ENCODE data around the gene PARVA. TPM values are rescaled to one million over a fixed set of nuclear protein-coding genes. Genes with fewer than 3 reads are reported as not detected.

PARVA gene
- total and polyA plus RNA-seq, 2 of the 4 experiments (the other 2 are of a cell fraction), result 65.2 to 80.2 TPM

- Histone ChIP-seq H3K9me1 (ENCODE audit: insufficient read depth, low read length) (peaks cover 34% of the 10 kb centered on the region), H2BK15ac (ENCODE audit: low read depth, low read length) (no peak overlapping the region), H3K18ac (ENCODE audit: low read depth, low read length) (no peak overlapping the region; the same call in 1 of the 2 replicates), H3K79me1 (ENCODE audit: low read depth in 1 of 2, low read length in 2 of 2) (peaks cover 56 to 86% of the 10 kb centered on the region in 2 experiments), H3K9ac (ENCODE audit: low read depth, low read length) (no peak overlapping the region), H2BK120ac (ENCODE audit: low read depth, low read length) (no peak overlapping the region), H3K14ac (replicated peaks; ENCODE audit: low read depth, low read length) (no peak overlapping the region), H3K27me3 (ENCODE audit: control insufficient read depth, insufficient read depth, low read length) (no peaks in the 10 kb centered on the region), H2BK5ac (ENCODE audit: low read depth, low read length, poor library complexity, severe bottlenecking) (no peak overlapping the region), H4K20me1 (ENCODE audit: insufficient read depth, low read length) (peaks cover 65% of the 10 kb centered on the region), H3K9me3 (ENCODE audit: control insufficient read depth, insufficient read depth, low read length) (no peaks in the 10 kb centered on the region), H3K23ac (ENCODE audit: low read depth, low read length) (peak overlapping the region; percentile 1; the same call in 1 of the 2 replicates), H3K4me3 (ENCODE audit: insufficient read depth, low read depth, low read length) (no peak overlapping the region), H3K27ac (ENCODE audit: insufficient read depth, low read length) (no peak overlapping the region), H2AFZ (replicated peaks; ENCODE audit: low read length, poor library complexity) (no peak overlapping the region), H2AK5ac (ENCODE audit: low read depth, low read length) (no peak overlapping the region; the same call in 1 of the 2 replicates), H3K56ac (ENCODE audit: extremely low read depth, insufficient read depth, low read length) (no peak overlapping the region), H2BK20ac (ENCODE audit: low read depth, low read length) (no peak overlapping the region), H3K4me1 (ENCODE audit: control insufficient read depth, insufficient read depth, low read length) (peaks cover 12% of the 10 kb centered on the region), H4K5ac (ENCODE audit: low read depth, low read length) (0 out of 2 replicates have a peak overlapping the region, but pooled peaks have one; percentile 25), H2AK9ac (replicated peaks; ENCODE audit: low read depth, low read length, poor library complexity) (no peak overlapping the region), H4K91ac (ENCODE audit: insufficient read depth, low read depth, low read length) (no peak overlapping the region), H3K4me2 (ENCODE audit: low read depth, low read length) (no peak overlapping the region), H3K36me3 (ENCODE audit: control insufficient read depth, insufficient read depth, low read length) (peaks cover 11% of the 10 kb centered on the region), H3K4ac (ENCODE audit: low read depth, low read length) (no peak overlapping the region), H4K8ac (ENCODE audit: low read depth in 2 of 2, low read length in 2 of 2) (no peak overlapping the region)
- in situ Hi-C loops (cut with MboI; ENCODE audit: low sequenced_read_pairs), result no loop called here
- ATAC-seq (ENCODE audit: low read depth), result no peak; the same call in 1 of the 2 replicates
- intact Hi-C loops (cut with micrococcal nuclease), result no loop called here
- TF ChIP-seq MAZ (IDR thresholded peaks at IDR 0.05; ENCODE audit: borderline replicate concordance, low read depth, low read length) (no peak), SMC3 (IDR thresholded peaks at IDR 0.05; ENCODE audit: low read depth, low read length) (no peak), CHD1 (IDR thresholded peaks at IDR 0.05; ENCODE audit: low read depth, low read length) (no peak), NFE2L2 (IDR thresholded peaks at IDR 0.05; ENCODE audit: low read depth, low read length) (no peak), RAD21 (IDR thresholded peaks at IDR 0.05; ENCODE audit: low read length) (no peak), RCOR1 (IDR thresholded peaks at IDR 0.05; ENCODE audit: insufficient replicate concordance, low read length) (no peak)
- TF ChIP-seq, protein P1, sequence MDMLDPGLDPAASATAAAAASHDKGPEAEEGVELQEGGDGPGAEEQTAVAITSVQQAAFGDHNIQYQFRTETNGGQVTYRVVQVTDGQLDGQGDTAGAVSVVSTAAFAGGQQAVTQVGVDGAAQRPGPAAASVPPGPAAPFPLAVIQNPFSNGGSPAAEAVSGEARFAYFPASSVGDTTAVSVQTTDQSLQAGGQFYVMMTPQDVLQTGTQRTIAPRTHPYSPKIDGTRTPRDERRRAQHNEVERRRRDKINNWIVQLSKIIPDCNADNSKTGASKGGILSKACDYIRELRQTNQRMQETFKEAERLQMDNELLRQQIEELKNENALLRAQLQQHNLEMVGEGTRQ (IDR thresholded peaks at IDR 0.05; ENCODE audit: low read depth, low read length), result no peak
- dilution Hi-C loops (cut with HindIII; ENCODE audit: low sequenced_read_pairs, unreplicated experiment), result no loop called here
- ChIA-PET POLR2A (ENCODE audit: unreplicated experiment) (no interaction called here), CTCF (no interaction called here)
- no peak for DNase-seq
- 100% methylated on average over 2 of the region's 9 CpGs; no CpG with 5 or more reads in 1 of the 2 experiments for whole genome bisulfite sequencing, 2 experiments (ENCODE audit: extremely low coverage in 2 of 2, insufficient read length in 1 of 2)
- BruUV-seq (replicated peaks), result no TSS peak
Observed at GRCh38 chr11:12448131-12448939, 71.0 kb downstream of the PARVA start.
